GM19238 (cell line): ENCODE data around the gene ZNF738.
"Not testable (repeated sequence)": the region's sequence is repeated elsewhere in the genome, so short reads cannot be mapped to it uniquely, and the experiment has no call there.

Experiments
- DNase-seq: peaks from one replicate; pipeline ENCODE4 v3.0.0; 2011; ENCODE audit warnings: low spot score; ENCODE audit not compliant: insufficient read length

The ZNF738 gene

DNA sequence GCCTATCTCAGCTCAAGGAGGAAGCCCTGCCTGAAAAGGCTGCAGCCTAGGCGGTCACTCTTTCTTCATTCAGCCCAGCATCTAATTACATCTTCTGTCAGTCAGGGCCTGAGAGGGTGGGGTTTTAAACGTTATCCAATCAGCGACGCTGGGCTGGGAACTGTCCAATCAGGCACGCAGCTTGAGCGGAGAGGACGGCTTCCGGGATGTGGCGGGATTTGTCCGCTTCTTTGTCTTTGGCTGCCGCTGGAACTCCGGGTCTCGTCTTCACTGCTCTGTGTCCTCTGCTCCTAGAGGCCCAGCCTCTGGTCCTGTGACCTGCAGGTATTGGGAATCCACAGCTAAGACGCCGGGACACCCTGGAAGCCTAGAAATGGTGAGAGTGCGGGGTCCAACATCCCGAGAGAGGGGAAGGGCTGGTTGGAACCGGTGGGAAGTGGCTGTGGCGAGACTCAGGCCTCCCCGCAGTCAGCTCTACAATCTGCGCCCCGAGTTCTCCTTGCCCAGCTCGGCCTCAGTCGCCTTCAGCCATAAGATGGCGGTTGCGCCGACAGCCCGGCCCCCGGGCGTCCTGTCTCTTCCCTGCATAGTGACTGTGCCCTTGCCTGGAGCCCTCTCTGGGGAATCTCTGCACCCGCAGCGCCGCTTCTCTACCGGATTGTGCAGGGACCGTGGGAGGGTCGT, at the start of gene ZNF738:
TSS of gene ZNF738 (plus strand) at position 233 of the 684 bp plus-strand sequence. CDS start at position 374, 141 bp downstream.
- DNase-seq: peak; percentile 83

DNA sequence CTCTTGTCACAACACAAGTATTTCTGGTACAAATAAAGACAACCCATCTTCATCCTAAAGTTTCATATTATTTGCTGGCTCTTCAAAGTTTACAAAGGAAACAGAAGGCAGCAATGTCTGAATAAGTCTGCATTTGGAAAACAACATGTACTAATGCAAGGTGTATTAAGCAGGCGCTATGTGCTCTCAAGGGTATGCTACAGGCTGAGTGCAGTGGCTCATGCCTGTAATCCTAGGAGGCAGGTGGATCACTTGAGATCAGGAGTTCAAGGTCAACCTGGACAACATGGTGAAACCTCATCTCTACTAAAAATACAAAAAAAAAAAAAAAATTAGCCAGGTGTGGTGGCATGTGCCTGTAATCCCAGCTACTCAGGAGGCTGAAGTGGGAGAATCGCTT, 46.0 kb upstream of the ZNF738 start:
- DNase-seq: not testable (repeated sequence)

DNA sequence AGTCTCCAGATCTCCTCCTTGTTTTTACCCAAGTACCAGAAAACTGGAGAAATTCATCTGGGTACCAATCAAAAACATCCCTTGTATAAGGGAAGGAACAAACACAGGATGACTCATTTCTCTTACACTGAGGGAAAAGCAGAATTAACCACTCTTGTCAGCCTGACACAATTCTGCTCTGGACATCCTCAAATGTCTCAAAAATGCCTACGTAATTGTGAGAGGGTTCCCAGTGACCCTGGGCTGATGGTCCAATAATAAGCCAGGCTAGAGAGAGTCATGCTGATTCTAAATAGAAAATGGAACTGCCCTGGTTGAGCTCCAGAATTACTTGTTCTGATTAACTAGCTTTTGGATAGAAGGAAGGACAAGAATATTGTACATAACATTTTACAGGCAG, 44.1 kb upstream of the ZNF738 start:
- no peak for DNase-seq

DNA sequence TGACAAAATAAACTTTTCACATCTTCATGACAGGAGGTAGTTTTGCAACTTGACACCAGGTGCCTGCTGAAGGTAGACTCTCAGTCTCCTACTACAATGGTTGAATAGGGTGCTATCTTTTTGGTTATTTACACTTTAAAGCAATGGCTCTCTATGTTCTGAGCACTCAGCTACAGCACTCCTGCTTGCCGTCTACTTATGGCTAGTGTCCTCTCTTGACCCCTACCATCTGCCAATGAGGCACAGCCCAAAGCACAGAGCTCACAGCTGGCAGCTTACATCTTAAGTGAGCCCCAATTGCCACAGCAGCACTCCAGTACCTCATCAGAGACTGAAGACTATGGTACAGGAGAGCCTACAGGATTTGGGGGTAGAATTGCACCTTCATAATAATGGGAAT, 41.0 kb upstream of the ZNF738 start:
- no peak for DNase-seq

DNA sequence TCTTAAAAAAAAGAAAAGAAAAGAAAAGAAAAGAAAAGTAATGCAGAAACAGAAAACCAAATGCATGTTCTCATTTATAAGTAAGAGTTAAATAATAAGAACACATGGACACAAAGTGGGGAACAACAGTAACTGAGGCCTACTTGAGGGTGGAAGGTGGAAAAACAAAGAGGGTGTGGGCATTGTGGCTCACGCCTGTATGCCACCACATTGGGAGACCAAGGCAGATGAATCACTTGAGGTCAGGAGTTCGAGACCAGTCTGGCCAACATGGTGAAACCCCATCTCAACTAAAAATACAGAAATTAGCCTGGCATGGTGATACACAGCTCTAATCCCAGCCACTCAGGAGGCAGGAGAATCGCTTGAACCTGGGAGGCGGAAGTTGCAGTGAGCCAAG, 37.7 kb upstream of the ZNF738 start:
- DNase-seq: no peak

DNA sequence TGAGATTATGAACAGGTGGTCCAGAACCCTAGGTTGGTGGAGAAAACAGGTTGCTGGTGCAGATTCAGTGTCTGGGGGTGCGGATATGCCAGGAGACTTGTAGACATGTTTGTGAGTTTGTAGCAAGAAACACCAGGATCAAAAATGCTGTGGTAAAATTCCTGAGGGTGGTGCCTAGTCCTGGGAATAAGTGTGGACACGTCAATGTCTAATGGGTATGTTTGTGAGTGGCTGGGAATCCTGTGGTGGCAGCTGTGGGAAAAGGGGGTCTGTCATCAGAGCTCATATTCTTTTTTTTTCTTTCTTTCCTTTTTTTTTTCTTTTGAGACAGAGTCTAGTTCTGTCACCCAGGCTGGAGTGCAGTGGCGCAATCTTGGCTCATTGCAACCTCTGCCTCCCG, 36.8 kb upstream of the ZNF738 start:
- no peak for DNase-seq

DNA sequence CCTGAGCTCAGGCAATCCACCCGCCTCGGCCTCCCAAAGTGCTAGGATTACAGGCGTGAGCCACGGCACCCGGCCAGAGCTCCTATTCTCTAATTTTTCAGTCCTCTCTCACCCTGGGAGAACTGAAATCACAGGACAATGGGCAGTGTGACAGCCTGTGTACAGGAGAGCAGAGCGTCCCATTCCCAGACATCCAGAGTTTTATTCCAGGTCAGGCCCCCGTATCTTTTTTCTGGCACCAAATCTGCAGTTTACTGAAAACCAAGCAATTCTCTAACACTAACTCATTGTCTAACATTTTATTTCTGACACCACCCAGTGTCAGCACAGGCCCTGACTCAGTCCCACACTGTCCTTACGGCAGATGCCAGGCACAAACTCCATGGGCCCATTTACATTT, 36.3 kb upstream of the ZNF738 start:
- no peak for DNase-seq

DNA sequence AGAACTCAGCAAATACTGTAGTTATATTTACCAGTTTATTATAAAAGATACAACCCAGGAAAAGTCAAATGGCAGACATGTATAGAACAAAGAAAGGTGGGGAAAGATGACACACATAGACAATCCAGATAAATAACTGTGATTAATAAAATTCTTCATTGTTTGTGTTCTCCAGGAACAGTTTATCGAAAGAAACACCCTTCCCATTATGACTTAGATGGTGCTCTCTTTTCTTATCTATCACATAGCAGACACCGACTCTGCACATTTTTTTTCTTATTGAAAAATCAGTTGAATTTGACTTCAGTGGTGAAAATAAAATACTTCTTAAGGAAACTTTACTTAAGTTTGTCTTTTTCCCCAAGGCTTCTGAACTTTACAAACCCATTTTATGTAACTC, 35.8 kb upstream of the ZNF738 start:
- no peak for DNase-seq

DNA sequence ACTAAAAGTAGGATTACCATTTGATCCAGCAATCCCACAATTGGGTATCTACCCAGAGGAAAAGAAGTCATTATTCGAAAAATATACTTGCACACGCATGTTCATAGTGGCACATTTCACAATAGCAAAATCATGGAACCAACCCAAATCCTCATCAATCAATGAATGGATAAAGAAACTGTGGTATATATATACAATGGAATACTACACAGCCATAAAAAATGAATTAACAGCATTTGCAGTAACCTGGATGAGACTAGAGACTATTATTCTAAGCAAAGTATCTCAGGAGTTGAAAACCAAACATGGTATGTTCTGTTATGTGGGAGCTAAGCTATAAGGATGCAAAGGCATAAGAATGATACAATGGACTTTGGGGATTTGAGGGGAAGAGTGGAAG, 32.6 kb upstream of the ZNF738 start:
- DNase-seq: no peak

DNA sequence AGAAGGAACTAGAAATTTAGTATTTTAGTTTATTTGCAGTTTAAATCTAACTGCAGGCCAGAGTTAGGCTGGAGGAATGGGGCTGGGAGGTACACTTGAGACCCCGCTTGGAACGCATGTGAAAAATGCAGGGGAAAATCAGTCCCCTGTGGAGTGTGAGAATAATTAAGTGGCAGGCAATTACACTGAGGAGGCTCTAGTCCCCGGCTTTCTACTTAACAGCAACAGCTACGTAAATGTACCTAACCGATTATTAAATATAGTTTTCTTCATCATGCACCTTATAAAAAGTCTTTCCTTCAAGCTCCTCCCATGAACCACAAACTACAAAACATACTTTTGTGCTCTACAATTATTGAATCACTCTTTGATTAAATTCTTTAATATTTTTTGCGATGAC, 30.4 kb upstream of the ZNF738 start:
- DNase-seq: no peak

DNA sequence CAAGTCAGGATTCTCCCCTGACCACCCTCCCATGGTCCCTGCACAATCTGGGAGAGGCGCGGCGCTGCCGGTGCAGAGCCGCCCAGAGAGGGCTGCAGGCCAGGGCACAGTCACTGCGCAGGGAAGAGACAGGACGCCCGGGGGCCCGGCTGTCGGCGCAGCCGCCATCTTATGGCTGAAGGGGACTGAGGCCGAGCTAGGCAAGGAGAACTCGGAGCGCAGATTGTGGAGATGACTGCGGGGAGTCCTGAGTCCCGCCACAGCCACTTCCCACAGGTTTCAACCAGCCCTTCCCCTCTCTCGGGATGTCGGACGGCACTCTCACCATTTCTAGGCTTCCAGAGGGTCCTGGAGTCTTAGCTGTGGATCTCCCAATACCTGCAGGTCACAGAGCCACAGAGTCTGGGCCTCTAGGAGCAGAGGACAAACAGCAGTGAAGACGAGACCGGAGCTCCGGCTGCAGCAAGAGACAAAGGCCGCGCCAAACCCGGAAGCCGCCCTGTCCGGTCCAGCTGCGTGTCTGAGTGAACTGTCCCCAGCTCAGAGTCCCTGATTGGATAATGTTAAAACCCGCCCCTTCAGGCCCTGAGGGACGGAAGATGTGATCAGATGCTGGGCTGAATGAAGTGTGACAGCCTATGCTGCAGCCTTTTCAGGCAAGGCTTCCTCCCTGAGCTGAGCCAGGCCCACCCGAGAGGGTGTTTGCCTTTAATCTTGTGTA, 29.8 kb upstream of the ZNF738 start, which contains the start of gene ZNF708:
TSS of gene ZNF708 (minus strand) at position 526 of the 721 bp plus-strand sequence. CDS start at position 328, 198 bp downstream.
- peak; percentile 72 for DNase-seq

DNA sequence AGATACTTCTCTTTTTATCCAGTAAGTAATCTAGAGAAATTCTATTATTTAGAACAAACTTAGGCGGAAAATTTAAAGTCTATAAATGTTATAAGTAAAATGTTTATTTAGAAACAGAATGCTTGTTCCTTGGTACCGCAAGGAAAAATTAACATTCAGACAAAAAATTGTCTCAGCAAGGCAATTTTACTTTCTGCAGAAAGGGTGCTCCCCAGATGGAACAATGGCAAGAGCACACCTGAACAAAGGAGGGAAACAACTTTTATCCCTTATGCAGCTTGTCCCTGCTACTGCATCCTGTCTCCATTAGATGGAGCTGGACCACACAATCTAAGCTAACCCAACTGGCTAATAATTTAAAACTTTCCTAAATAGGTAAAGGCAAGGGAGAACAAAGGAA, 23.1 kb upstream of the ZNF738 start:
- no peak for DNase-seq

DNA sequence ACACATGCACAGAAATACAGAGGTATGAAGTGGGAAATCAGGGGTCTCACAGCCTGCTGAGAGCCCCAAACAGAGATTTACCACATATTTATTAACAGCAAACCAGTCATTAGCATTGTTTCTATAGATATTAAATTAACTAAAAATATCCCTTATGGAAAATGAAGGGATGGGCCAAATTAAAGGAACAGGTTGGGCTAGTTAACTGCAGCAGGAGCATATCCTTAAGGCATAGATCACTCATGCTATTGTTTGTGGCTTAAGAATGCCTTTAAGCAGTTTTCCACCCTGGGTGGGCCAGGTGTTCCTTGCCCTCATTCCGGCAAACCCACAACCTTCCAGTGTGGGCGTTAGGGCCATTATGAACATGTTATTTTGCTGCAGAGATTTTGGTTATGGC, 14.0 kb upstream of the ZNF738 start:
- DNase-seq: not testable (repeated sequence)

DNA sequence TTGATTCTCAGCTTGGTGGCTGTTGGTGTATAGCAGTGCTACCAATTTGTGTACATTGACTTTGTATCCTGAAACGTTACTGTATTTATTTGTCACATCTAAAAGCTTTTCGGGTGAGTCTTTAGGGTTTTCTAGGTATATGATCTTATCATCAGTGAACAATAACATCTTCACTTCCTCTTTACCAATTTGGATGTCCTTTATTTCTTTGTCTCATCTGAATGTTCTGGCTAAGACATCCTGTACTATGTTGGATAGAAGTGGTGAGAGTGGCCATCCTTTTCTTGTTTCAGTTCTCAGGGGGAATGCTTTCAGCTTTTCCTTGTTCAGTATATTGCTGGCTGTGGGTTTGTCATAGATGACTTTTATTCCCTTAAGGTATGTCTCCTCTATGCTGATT, 6.0 kb upstream of the ZNF738 start:
- DNase-seq: no peak

DNA sequence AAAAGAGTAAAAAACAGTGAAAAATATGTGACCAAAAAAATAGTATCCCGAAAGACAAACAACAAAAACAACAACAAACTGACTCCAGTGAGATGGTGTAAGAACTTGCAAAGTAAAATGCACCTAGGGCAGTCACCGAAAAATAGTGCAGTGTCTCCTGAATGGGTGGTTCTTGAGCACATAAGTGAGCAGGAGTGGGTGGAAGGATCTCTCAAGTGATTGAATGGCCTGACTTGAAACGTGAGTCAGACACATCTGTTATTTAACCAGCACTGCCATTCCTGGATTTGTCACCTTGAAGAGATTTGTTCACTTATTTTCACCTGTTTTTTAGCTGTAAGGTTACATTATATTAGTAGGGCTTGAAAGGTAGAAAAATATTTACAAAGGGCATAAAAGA, 3.5 kb downstream of the ZNF738 start:
- DNase-seq: no peak

DNA sequence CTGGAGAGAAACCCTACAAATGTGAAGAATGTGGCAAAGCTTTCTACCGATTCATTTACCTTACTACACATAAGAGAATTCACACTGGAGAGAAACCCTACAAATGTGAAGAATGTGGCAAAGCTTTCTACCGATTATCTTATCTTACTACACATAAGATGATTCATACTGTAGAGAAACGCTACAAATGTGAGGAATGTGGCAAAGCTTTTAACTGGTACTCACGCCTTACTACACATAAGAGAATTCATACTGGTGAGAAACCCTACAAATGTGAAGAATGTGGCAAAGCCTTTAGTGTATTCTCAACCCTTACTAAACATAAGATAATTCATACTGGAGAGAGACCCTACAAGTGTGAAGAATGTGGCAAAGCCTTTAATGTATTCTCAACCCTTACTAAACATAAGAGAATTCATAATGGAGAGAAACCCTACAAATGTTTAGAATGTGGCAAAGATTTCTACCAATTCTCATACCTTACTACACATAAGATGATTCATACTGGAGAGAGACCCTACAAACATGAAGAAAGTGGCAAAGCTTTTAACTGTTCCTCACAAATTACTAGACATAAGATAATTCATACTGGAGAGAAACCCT, 25.3 kb downstream of the ZNF738 start:
- no peak for DNase-seq

DNA sequence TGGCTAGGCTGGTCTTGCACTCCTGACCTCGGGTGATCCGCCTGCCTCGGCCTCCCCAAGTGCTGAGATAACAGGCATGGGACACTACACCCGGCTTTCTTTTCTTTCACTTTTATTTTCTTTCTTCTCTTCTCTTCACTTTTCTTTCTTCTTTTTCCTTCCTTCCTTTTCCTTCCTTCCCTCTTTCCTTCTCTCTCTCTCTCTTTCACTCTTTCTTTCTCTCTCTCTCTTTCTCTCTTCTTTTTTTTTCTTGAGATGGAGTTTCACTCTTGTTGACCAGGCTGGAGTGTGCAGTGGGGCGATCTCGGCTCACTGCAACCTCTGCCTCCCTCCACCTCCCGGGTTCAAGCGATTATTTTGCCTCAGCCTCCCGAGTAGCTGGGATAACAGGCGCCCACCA, 37.3 kb downstream of the ZNF738 start:
- DNase-seq: no peak

DNA sequence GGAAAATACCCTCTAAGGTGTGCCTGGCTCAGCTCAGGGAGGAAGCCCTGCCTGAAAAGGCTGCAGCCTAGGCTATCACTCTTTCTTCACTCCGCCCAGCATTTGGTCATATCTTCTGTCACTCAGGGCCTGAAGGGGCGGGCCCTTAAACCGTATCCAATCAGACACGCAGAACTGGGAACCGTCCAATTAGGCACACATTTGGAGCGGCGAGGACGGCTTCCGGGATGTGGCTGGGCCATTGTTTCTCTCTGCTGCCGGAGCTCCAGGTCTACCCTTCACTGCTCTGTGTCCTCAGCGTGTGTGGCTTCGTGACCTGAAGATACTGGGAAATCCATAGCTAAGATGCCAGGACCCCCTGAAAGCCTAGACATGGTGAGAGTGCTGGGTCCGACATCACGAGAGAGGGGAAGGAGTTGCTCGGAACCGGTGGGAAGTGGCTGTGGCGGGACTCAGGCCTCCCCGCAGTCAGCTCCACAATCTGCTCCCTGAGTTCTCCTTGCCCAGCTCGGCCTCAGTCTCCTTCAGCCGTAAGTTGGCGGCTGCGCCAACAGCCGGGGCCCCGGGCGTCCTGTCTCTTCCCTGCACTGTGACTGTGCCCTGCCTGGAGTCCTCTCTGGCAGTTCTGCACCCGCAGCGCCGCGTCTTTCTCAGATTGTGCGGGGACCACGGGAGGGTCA, 38.2 kb downstream of the ZNF738 start, which contains the start of gene ZNF493:
TSS of gene ZNF493 (plus strand) at position 241 of the 680 bp plus-strand sequence. CDS start at position 346, 105 bp downstream.
- peak; percentile 52 for DNase-seq

DNA sequence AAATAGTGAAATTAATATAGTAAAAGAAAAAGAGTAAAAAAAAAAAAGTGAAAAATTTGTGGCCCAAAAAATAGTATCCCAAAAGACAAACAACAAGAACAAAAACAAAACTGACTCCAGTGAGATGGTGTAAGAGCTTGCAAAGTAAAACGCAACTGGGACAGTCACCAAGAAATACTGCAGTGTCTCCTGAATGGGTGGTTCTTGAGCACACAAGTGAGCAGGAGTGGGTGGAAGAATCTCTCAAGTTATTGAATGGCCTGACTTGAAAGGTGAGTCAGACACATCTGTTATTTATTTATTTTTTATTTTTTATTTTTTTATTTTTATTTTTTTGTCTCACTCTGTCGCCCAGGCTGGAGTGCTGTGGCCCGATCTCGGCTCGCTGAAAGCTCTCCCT, 40.1 kb downstream of the ZNF738 start:
- no peak for DNase-seq

DNA sequence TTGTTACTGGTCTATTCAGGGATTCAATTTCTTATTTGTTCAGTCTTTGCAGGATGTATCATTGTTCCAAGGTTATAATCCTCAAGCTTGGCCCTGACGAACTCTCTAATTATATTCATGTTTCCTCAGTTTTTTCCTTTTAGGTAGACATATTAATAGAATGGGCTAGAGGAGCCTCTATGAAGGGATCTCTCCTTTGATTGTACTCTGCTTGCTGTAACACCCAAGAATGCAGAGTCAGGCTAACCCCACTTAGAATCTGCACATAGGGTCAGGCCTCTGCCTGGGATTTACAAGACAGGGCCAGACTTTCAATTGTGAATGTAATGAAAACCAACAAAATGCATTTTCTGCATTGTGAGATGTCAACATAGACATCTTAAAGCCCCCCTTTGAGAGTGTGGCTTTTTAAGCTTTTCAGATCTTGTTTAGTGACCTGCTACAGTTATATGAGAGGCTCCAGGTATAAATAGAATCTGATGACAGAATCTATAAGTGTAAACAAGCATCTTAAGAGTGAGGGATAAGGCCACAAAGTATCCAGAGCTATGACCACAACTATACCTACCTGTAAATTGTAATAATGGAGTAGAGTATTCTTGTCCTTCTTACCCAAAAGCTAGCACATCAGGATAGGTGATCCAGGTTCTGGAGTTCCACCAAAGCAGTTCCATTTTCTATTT, 43.6 kb downstream of the ZNF738 start:
- DNase-seq: no peak

DNA sequence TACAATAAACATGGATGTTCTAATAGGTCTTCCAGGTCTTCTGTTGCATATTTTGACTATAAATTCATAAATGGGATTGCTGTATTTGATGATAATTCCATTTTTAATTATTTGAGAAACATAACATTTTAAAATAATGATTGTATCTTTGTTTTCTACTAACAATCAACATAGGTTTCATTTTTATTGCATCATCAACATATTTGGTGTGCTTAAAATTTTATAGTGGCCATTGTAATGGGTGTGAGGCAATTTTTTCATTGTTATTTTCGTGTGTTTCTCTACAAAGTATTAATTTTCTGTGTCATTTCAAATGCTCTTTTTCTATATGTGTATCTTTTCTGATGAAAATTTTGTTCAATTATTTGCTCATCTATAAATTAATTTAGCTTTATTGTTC, 51.4 kb downstream of the ZNF738 start:
- DNase-seq: no peak
